NT2/D1 (cell line): ENCODE results near the gene RAB26.

Experiments used
- YY1 ChIP-seq: IDR thresholded peaks from 2 replicates; pipeline ENCODE4 v1.6.1; 2011; ENCODE audit not compliant: insufficient read length, insufficient read depth
- ZNF274 ChIP-seq: IDR thresholded peaks from 2 replicates; pipeline ENCODE4 v1.6.1; 2011; ENCODE audit warnings: mild to moderate bottlenecking, low read depth, low read length

DNA sequence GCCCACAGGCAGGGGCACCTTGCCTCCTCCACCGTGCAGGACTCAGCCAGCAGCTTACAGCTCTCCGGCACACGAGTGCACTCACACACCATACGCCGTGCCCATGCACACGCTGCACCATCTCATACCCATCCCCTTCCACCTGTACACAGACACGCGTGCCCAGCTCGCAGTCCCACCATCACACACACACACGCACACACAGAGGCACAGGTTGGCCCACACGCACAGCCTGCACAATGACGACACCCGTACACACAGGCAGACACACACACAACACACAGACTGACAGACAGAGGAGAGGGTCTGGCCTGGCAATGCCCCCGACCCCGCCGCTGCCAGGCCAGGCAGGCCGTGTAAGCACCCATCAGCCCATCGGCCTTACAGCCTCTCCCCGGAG, 35.9 kb downstream of the RAB26 start:
- no peak for TF ChIP-seq ZNF274
- no peak for TF ChIP-seq YY1
